Body of pancreas (tissue), 4 donors: ENCODE data around the gene NXF1.

Experiments
- CTCF ChIP-seq, 7 experiments: fragments of 450-650 bp in 4 of 7; fragments of 200-600 bp in 3 of 7; sonication (generic) in 3 of 7; IDR thresholded peaks; one replicate each; pipeline ENCODE4 v1.5.1; 2016 to 2019; ENCODE audit warnings: antibody characterized with exemption in 7 of 7
- POLR2A ChIP-seq, 3 donors: fragments of 450-650 bp; IDR thresholded peaks; one replicate each; pipeline ENCODE4 v1.6.1; 2016; ENCODE audit warnings: antibody characterized with exemption in 3 of 3, mild to moderate bottlenecking in 2 of 3

DNA sequence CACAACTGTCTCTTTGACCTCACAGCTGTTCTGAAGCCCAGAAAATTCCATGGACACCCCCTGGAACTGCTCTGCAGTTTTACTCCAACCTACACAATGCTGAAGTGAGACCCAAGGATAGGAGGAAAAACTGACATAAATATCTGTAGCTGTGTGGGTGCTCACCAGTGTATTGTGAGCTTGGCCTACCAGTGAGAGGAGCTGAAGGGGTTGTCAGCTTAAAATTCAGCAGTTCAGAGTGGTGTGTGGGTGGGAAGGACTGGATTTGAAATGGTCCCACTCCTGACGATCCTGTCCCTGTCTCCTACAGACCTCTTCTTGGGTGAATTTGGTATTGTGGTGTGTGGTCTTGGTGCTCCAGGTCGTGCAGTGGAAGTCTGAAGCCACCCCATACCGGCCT is 15.7 kb downstream of the NXF1 start:
- no peak for TF ChIP-seq CTCF (IDR thresholded peaks at IDR 0.05)
- TF ChIP-seq POLR2A (IDR thresholded peaks at IDR 0.05): no peak
